HG03439 (cell line): ENCODE results near the gene WIPF2.
A peak's percentile ranks its signal among the peaks of the same experiment; 100 is the strongest.

ENCODE experiments used
- ATAC-seq: cut with Tn5 transposase; IDR thresholded peaks from one replicate; pipeline ENCODE4 v1.9.1; 2021; ENCODE audit warnings: mild to moderate bottlenecking, moderate library complexity; ENCODE audit not compliant: unreplicated experiment

WIPF2 gene

DNA sequence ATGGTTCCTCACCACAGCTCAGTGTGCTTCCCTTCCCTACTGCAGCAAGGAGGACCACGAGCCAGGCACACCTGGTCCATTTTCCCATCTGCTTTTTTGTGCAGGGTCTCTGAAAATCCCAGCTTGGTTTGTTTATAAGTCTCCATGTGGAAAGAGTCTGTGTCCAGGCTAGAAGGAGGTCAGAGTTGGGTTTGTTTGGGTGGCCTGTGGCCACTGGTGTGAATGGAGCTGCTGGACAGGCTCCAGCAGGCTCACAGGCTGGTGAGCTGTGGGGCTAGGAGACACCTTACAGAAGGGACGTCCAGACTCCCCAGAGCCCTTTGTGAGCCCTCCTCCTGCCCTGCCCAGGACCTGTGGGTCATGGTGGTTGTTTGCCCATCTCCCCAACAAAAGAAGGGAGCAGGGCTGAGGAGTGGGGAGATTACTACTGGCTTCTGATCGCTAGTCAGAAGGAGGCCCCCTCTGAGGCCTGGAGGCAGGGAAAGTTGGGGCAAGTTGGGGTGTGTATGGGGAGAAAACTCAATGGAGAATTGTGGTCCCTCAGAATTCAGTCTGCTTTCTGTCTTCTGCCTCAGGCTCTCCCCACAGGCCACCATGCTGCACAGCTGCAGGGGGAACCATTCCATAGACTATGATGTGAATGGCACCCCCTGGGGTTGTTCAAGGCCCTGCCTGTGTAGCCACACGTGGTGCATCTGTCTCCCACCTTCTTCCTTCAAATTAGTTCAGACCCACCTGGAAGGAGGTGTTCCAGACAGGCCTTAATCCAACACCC lies 94.0 kb downstream of the WIPF2 start:
- ATAC-seq: no peak

DNA sequence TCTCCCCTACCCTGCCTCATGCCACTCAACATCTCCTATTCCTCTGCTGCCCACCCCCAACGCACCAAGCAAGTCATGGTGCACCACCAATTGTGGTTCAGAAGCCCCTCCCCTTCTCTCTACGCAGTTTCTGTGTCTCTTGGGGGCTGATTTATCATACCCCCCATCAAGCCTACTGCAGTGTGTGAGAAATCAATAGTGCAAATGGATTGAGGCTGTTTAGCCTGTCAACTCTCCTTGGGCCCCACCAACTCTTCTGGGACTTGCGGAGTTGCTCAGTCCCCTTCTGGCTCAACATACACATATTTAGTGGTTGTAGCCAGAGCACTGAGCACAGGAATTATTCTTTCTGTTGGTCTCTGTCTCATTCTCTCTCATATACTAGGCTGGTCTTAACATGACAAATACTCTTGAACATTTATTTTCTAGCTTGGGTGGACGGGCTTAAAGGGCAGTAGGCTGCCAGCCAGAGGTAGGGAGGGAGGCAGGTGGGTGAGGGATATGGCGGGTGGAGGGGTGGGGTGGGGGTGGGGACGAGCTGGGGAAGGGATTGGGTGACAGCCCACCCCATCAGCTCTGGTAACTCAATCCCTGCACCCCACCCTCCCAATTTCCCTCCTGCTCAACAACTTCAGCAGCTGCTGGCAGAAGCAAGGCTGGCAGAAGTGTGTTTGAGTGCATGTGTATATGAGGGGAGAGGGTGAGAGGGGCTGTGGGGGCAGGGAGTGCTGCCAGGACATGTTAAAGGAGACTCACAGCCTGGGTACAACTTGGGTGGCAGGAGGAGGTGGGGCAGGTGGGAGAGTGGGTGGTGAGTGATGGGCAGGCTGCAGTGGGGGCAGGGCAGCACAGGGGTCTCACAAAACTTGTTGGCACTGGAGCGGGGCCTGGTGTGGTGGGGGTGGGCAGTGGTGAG lies 94.8 kb downstream of the WIPF2 start:
- no peak for ATAC-seq

DNA sequence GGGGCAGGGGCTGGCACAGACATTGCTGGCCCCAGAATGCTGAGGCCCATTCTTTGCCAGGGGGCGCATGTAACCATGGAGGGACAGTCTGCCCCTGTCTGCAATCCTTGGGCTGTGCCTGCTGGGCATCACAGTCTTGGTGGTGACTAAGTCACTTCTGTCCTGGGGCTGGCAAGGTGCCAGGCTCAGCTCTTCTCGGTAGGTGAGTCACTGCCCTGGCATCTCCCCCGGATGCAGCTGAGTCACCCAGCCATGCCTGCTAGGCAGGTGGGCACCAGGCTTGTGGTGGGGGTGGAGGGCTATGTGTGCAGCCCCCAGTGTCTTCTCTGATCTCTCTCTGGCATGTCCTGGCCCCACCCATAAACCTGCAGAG lies 95.5 kb downstream of the WIPF2 start:
- no peak for ATAC-seq

GRCh38 chr17:40315206-40315605 lies 96.1 kb downstream of the WIPF2 start:
- ATAC-seq: no peak

DNA sequence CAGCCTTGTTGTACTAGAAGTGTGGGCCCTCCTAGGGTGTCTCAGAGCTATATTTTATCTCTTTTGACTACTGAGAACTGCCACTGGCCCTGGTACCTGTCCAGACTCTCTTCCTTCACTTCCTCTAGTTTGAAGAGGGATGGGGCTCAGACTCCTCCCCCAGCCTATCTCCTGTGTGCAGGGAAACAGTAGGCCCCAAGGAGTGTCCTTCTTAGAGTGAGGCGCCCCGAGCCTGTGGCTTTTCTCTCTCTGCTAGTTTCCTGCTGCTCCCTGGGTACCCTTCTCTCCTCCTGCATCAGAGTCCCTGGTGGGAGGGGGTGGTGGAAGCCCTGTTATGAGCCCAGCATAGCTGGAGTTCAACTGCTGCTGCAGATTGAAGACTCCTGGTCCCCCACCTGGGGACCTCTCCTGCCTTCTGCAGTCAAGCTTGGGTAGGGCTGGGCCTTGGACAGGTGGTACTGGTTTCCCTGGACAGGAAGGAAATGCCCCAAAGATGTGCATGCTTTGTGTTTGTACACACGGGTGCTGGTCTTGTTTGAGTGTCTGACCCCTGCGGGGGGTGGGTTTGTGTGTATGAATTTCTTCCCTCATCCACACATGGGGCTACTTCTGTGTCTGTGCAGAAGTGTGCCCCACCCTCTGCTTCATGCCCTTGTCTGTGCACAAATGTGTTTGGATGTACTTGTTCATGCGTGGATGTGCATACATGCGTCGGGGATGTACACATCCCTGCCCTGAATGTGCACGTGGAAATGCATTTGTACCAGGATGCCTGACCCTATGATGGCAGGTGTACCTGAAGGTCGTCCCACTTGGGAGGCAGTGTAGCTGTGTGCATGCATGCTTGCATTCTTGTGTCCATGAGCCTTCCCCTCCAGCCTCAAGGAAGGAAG lies 96.8 kb downstream of the WIPF2 start:
- ATAC-seq: no peak

GRCh38 chr17:40316571-40317344 lies 97.7 kb downstream of the WIPF2 start:
- no peak for ATAC-seq

- ATAC-seq: no peak
Observed at GRCh38 chr17:40317345-40317873, 98.3 kb downstream of the WIPF2 start.

GRCh38 chr17:40317880-40318829 lies 99.1 kb downstream of the WIPF2 start:
- peak; percentile 51 for ATAC-seq

DNA sequence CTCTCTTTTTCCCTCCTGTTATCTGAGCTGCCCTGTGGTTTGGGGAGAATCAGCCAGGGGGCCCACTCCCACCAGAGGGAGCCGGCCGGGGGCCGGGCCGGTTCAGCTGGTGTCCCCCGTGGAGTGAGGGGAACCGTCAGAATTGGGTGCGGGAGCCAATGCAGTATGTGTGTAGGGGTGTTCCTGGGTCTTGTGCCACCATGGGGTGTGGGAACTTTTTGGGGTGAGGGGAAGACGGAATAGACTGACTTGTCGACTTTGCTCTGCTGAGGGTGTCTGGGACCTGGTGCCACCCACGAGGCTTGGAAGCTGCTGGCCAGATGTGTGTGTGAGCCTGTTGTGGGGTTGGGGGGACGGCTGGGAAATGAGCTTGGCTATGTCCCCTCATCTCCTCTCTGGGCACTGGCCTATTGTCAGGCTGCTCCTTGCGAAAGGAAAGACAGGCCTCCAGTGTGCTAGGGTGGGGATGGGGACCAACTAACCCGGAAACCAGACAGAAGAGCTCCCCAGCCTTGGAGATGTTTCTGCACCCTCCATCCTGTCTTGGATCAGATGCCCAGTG lies 99.8 kb downstream of the WIPF2 start:
- no peak for ATAC-seq

DNA sequence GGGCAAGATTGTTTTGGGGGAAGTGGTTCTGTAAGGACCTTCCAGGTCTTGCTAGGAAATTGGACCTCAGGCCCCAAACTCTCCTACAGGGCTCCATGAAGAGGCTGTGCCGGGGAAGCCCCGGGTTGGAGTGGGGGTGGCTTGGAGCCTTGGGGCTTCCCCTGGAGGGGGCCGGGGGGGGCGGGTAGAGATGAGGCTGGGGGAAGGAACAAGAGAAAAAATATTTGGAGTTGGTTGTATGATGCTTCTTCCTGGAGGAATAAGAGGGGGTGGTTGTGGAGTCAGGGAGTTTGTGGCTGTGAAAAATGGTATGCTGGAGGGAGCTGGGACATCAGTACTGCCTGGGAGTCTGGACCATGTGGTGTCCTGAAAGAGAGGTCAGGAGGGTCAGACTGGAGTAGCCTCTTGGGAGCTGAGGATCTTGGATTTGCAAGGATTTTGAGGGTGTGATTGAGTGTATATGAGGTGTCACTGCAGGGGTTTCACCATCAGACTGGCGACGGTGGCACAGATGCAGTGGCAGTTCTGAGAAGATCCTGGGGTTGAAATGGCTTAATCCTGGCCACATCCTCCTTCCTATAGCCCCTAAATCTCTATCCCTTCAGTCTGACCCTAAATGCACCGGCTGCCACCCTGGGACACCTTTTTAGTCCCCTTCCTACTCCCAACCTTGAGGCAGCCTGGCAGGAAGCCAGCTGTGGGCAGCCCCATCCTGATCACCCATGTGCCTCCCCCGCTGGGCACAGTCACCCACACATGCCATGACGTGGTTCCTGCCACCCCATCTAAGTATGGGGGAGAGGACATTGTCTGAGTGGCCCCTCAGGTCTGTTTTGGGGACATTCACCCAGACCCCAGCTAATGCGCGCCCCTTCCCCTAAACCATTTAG lies 100.8 kb downstream of the WIPF2 start:
- ATAC-seq: no peak

- ATAC-seq: no peak
Observed at GRCh38 chr17:40320756-40321523, 101.8 kb downstream of the WIPF2 start.

DNA sequence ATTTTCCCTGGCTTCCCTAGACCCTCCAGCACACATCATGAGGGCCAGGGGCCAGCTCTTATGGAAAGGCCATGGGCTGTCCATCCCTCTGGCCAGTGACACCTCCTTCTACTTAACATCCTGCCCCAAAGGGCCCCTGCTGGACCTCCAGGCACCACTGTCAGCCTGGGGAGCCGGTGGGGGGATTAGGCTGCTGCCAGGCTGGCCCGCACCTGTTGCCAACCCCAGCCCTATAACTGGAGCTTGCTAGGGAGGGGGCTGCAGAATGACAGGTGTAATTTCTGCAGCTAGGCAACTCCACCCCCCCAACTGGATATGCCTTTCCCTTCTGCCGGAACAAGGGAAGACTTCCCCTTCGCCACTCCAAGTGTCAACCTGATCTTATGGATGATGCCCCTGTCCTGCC lies 102.4 kb downstream of the WIPF2 start:
- no peak for ATAC-seq

GRCh38 chr17:40321961-40322357 lies 102.9 kb downstream of the WIPF2 start:
- no peak for ATAC-seq

GRCh38 chr17:40322358-40323315 lies 103.5 kb downstream of the WIPF2 start:
- ATAC-seq: peak; percentile 31
